HUES64 (cell line): ENCODE results near the gene GALNTL6.

Experiments
- H3K27ac ChIP-seq: 2 replicates; pipeline ENCODE4 v1.7.0; 2013; ENCODE audit warnings: low read depth, low read length, inconsistent platforms
- H3K27me3 ChIP-seq: 2 replicates; pipeline ENCODE4 v1.6.1; 2013; ENCODE audit warnings: mild to moderate bottlenecking, low read length; ENCODE audit not compliant: insufficient read depth
- H3K36me3 ChIP-seq: 2 replicates; pipeline ENCODE4 v1.6.1; 2013; ENCODE audit warnings: mild to moderate bottlenecking, low read length; ENCODE audit not compliant: insufficient read depth
- H3K4me1 ChIP-seq: 2 replicates; pipeline ENCODE4 v1.6.1; 2013; ENCODE audit warnings: mild to moderate bottlenecking, low read length, moderate library complexity; ENCODE audit not compliant: insufficient read depth
- H3K4me3 ChIP-seq: 2 replicates; pipeline ENCODE4 v1.5.1; 2013; ENCODE audit warnings: mild to moderate bottlenecking, low read length, moderate library complexity
- H3K9ac ChIP-seq: 2 replicates; pipeline ENCODE4 v1.6.1; 2013; ENCODE audit warnings: mild to moderate bottlenecking, low read depth, low read length
- H3K9me3 ChIP-seq: 2 replicates; pipeline ENCODE4 v1.6.1; 2013; ENCODE audit warnings: low read depth, low read length; ENCODE audit not compliant: insufficient read depth
- WGBS: fragments of 150-250, 120-280 bp; methylation state at CpG from one replicate; pipeline ENCODE4 v1.1.7; 2013; ENCODE audit warnings: missing lambda C conversion rate; 5-methylcytosine and 5-hydroxymethylcytosine counted together

The GALNTL6 gene

DNA sequence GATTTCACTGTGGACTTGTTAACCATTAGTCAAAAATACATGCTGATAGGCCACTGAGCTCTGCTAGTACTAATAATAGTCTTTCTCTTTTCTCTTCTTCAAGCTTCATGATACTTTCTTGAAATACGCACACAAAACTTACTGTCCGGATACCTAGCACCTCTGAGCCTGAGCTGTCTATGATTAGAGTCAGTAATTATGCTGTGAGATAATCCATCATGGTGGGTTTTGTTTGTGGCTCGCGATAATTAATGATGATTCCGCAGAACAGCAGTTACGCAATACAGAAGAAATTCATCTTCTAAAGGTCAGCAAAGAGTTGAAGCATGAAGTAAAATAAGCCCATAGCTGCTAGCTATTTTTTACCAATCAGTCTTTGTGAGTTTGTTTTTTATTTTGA, 843.9 kb downstream of the GALNTL6 start:
- H3K36me3 ChIP-seq = no peaks in the 10 kb centered on the region
- no peaks in the 10 kb centered on the region for H3K27me3 ChIP-seq
- peaks cover 9% of the 10 kb centered on the region for H3K4me1 ChIP-seq
- H3K9ac ChIP-seq = no peak overlapping the region
- 98% methylated on average over 6 of the region's 6 CpGs for WGBS
- no peak overlapping the region for H3K27ac ChIP-seq
- no peaks in the 10 kb centered on the region for H3K9me3 ChIP-seq
- no peak overlapping the region for H3K4me3 ChIP-seq

DNA sequence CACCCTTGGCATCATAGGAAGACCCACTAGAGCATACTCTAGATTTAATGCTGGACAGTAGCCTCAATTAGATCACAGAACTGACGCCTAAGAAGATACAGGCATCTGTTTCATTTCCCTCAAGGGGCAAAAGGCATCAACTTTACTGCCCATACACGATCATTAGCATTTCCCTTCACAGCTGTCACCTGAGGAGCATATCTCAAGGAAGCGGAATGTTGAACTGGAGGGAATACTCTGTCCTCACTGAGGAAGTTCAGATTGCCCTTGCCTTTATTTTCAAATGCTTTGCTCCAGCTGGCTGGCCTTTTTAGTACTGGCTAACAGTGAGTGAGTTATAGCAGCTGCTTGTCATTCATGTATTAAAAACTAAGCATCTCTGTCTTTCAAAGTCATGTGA, 847.0 kb downstream of the GALNTL6 start:
- 91% methylated on average over 3 of the region's 3 CpGs for WGBS
- Histone ChIP-seq H3K4me1 (no peaks in the 10 kb centered on the region), H3K27me3 (no peaks in the 10 kb centered on the region), H3K9ac (no peak overlapping the region), H3K4me3 (no peak overlapping the region), H3K36me3 (no peaks in the 10 kb centered on the region), H3K27ac (no peak overlapping the region), H3K9me3 (no peaks in the 10 kb centered on the region)

DNA sequence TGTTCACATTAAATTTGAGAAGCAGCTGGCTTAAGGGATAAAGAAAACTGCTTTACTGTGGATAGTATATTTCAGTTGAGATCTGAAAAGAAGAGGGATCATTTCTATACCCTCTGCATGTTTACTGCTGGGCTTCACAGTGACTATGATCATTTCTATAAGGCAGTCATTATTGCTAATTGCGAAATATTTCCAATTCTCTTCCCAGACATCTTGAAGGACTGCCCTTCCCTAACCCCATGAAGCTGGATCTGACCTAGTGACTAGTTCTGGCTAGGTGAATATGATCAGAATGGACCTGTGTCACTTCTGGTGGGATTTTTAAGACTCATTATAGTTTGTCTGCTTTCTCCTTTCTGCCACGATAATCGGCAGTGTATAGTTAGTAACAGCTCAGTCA, 848.9 kb downstream of the GALNTL6 start:
- Histone ChIP-seq H3K36me3 (no peaks in the 10 kb centered on the region), H3K27me3 (no peaks in the 10 kb centered on the region)
- 100% methylated on average over 3 of the region's 3 CpGs for WGBS

DNA sequence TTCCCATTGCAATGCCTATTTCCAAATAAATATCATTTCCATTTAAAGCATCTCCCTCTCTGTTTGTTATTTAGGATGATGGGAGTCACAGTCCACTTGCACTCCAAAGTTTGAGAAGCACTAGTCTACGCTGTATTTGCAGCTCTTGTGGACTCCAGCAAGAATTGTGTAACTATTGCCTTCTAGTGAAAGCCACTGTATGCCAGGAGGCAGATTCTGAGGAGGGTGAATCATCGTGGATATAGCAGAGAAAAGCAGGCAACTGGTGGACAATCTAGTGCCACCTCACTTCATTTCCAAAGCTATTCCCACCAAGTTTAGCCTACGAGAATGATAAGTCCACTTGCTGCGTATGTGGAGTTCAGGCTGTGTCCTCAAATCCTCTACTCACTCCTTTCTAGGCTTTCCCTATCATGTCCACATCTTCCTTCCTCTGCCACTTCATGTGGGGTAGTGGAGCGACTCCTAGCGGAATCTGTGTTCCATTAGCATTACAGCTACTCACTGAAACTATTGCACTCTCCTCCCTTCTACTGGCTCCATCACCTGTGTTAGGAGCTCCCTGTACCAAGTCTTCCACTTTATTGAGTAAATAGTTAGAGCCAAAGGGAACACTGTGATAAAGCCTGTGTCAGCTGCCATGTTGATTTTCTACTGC, 853.6 kb downstream of the GALNTL6 start:
- Histone ChIP-seq H3K9me3 (no peaks in the 10 kb centered on the region), H3K4me3 (no peak overlapping the region), H3K27ac (no peak overlapping the region), H3K9ac (no peak overlapping the region), H3K4me1 (peaks cover 8% of the 10 kb centered on the region; the same call in 1 of the 2 replicates), H3K36me3 (no peaks in the 10 kb centered on the region), H3K27me3 (no peaks in the 10 kb centered on the region)
- WGBS = 91% methylated on average over 6 of the region's 6 CpGs

More for the DNA sequence above, 848.9 kb downstream of the GALNTL6 start:
- no peak overlapping the region for H3K4me3 ChIP-seq
- H3K9me3 ChIP-seq = no peaks in the 10 kb centered on the region
- no peak overlapping the region for H3K9ac ChIP-seq
- no peak overlapping the region for H3K27ac ChIP-seq
- H3K4me1 ChIP-seq = no peaks in the 10 kb centered on the region

DNA sequence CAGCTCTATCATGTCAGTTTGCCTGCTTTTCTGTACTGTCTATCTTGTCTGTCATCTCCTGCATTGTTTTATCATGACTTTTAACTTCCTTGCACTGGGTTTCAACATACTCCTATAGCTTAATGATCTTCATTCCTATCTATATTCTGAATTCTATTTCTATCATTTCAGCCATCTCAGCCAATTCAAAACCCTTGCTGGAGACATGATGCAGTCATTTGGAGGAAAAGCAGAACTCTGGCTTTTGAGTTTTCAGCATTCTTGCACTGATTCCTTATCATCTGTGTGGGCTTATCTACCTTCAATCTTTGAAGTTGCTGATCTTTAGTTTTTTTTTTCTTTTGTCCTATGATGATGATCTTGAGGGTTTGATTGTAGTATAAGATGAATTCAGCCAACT, 861.6 kb downstream of the GALNTL6 start:
- no peaks in the 10 kb centered on the region for H3K9me3 ChIP-seq
- H3K27me3 ChIP-seq = no peaks in the 10 kb centered on the region
- no peak overlapping the region for H3K9ac ChIP-seq
- H3K4me3 ChIP-seq = no peak overlapping the region
- H3K4me1 ChIP-seq = no peaks in the 10 kb centered on the region
- H3K27ac ChIP-seq = no peak overlapping the region
- H3K36me3 ChIP-seq = no peaks in the 10 kb centered on the region

DNA sequence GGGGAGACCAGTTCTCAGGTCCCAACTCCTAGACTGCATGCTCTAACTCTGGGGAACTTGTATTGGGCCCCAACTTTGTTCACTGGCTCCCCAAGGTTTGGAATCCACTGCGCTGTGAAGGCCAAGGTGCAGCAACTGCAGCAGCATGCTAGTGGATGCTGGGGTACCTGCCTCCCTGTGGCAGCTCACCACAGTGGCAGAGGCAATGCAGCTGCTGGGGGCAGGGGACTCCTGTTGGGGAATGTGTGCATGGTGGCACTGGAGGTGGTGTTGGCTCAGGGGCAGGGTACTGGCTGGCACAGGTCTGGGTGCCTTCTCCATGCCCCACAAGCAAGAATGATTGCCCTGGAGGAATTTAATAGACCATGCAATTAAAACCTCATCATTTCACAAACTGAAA, 862.0 kb downstream of the GALNTL6 start:
- Histone ChIP-seq H3K36me3 (no peaks in the 10 kb centered on the region), H3K4me1 (no peaks in the 10 kb centered on the region), H3K27me3 (no peaks in the 10 kb centered on the region), H3K9ac (no peak overlapping the region), H3K27ac (no peak overlapping the region), H3K9me3 (no peaks in the 10 kb centered on the region), H3K4me3 (no peak overlapping the region)
- WGBS = 96% methylated on average over 1 of the region's 1 CpG

DNA sequence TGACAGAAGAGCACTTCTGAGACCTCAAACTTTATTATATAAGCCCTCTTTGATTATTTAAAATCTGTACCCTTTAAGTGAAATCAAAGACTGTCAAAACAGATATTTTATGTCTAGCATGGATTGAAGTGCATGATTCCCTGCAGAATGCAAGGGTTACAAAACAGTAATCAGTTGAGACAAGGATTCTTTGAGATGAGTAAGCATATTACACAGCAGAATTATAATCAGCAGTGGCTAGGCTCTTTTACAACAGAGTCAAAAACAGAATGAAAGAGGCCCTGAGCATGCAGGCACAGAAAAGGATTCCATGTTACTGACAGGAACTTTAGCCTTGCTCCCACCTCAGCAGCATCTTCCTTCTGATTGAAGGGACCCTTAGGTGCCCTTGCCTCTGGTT, 867.5 kb downstream of the GALNTL6 start:
- no peaks in the 10 kb centered on the region for H3K9me3 ChIP-seq
- no peak overlapping the region for H3K9ac ChIP-seq
- no peaks in the 10 kb centered on the region for H3K27me3 ChIP-seq
- no peak overlapping the region for H3K27ac ChIP-seq
- no peaks in the 10 kb centered on the region for H3K4me1 ChIP-seq
- H3K36me3 ChIP-seq = no peaks in the 10 kb centered on the region
- no peak overlapping the region for H3K4me3 ChIP-seq

DNA sequence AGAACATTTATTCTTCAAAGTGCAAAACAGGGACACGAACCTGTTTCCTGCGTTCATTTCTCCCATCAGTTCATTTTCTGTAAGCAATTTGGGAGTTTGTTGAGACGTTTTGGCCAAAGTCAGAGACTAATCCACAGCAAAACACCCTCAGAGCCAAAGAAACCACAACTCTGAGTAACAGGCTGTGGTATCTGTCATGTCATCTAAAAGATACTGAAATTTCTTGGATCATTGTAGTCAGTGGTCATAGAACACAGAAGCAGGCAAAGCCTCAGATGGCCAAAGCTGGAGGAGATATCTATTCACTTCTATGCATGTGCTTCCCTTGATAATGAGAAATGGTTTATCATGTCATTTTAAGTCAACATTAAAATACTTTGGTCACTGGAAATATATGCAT, 869.8 kb downstream of the GALNTL6 start:
- Histone ChIP-seq H3K36me3 (no peaks in the 10 kb centered on the region), H3K9me3 (no peaks in the 10 kb centered on the region), H3K4me3 (no peak overlapping the region), H3K9ac (no peak overlapping the region), H3K27ac (no peak overlapping the region), H3K4me1 (no peaks in the 10 kb centered on the region), H3K27me3 (no peaks in the 10 kb centered on the region)
- 94% methylated on average over 3 of the region's 3 CpGs for WGBS

DNA sequence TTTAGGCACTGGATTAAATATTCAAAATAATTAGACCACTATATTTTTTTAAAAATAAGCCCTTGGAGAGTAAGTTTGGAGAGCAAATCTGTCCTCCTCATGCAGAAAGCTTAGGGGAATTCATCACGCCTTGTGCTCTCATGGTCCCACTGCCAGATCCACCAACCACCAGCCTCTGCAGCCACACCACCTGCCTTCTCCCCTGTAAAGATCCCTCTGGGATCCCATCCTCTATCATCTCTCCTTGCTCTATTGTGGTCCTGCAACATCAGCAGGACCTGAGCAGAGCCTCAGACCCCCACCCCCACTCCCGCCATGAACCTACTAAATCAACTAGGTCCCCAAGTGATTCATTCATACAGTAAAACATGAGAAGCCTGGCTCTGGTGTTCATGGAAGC, 872.8 kb downstream of the GALNTL6 start:
- 95% methylated on average over 2 of the region's 2 CpGs for WGBS
- Histone ChIP-seq H3K27me3 (no peaks in the 10 kb centered on the region), H3K27ac (no peak overlapping the region), H3K36me3 (no peaks in the 10 kb centered on the region), H3K9me3 (0 out of 2 replicates have a peak, but pooled peaks cover 1% of the 10 kb centered on the region), H3K9ac (no peak overlapping the region), H3K4me3 (no peak overlapping the region), H3K4me1 (no peaks in the 10 kb centered on the region)

DNA sequence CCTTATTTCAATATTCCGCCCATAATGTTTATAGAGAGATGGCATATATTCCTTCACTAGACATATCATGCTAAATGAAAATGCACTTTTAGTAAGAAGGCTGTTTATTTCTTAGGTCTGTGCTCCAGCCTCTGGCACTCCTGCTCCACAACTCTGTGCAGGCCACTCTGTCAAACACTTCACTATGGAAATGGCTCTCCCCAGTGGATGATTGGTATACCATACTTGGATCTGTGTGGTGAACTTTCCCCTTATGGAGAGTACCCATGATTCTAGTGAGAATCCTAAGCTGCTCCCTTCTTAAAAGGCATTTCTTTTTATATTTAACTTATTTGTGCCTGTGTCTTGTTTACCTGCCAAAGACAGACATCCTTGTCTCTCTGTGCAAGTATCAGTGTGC, 875.3 kb downstream of the GALNTL6 start:
- no CpG with 5 or more reads among the region's 1 CpG for WGBS
- Histone ChIP-seq H3K9me3 (peaks cover 14% of the 10 kb centered on the region), H3K27me3 (no peaks in the 10 kb centered on the region), H3K36me3 (no peaks in the 10 kb centered on the region), H3K4me1 (no peaks in the 10 kb centered on the region), H3K4me3 (no peak overlapping the region), H3K27ac (no peak overlapping the region), H3K9ac (no peak overlapping the region)

DNA sequence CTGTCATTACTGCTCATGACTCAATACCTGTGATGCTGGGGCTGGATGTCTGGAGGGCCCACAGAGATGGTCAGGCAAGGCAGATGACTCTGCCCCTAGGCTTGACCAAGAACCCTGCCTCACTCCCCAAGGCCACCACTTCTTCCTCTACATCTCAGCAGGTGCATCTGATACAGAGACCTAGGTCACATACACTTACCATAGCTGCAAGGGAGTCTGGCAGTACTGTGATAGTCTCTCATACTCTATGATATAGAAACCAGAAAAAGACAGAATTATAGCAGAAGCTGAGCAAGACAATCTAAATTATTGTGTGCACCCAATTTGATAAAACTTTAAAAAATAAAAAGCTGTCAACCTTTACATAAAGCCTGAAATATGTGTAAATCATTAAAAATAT, 878.3 kb downstream of the GALNTL6 start:
- H3K27me3 ChIP-seq = no peaks in the 10 kb centered on the region
- no peaks in the 10 kb centered on the region for H3K4me1 ChIP-seq
- no peaks in the 10 kb centered on the region for H3K36me3 ChIP-seq
- H3K9me3 ChIP-seq = peaks cover 14% of the 10 kb centered on the region
- no peak overlapping the region for H3K27ac ChIP-seq
- H3K4me3 ChIP-seq = no peak overlapping the region
- no peak overlapping the region for H3K9ac ChIP-seq

DNA sequence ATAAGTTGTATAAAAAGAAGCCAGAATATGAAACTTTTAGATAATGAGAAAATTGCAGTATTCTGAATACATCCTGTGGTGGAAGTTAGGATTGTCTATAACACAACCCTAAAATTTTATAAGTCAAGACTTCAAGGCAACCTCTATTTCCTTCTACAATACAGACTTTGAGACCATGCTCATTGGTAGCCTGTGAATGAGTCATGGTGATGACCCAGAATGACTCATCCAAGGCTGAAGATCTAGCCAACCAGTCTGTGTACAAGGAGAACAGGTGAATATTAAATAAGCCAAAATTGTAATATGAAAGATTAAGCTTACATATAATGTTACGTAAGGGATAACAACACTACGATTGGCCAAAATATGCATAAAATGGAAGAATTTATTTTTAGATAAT, 879.5 kb downstream of the GALNTL6 start:
- H3K9ac ChIP-seq = no peak overlapping the region
- H3K4me3 ChIP-seq = no peak overlapping the region
- H3K27ac ChIP-seq = no peak overlapping the region
- H3K36me3 ChIP-seq = no peaks in the 10 kb centered on the region
- H3K4me1 ChIP-seq = no peaks in the 10 kb centered on the region
- peaks cover 14% of the 10 kb centered on the region for H3K9me3 ChIP-seq
- no peaks in the 10 kb centered on the region for H3K27me3 ChIP-seq
- WGBS = no CpG with 5 or more reads among the region's 2 CpGs
